Karpas-422 (cell line): ENCODE results near the gene HAPLN3. TPM values are rescaled to one million over a fixed set of nuclear protein-coding genes. Genes with fewer than 3 reads are reported as not detected.

Experiments used
- DNase-seq: peaks from one replicate; pipeline ENCODE4 v3.0.0-alpha.2; 2015
- H2AFZ ChIP-seq: fragments of 200-600 bp; sonication (generic); 2 replicates; pipeline ENCODE4 v1.6.1; 2014; ENCODE audit warnings: antibody characterized with exemption, low read length, mixed read lengths
- H3K27ac ChIP-seq: fragments of 200-600 bp; sonication (generic); 2 replicates; pipeline ENCODE4 v1.5.1; 2014; ENCODE audit warnings: mild to moderate bottlenecking, low read length, moderate library complexity
- H3K27me3 ChIP-seq: fragments of 200-600 bp; sonication (generic); 2 replicates; pipeline ENCODE4 v1.6.1; 2014; ENCODE audit warnings: low read length, mixed read lengths
- H3K36me3 ChIP-seq: fragments of 200-600 bp; sonication (generic); 2 replicates; pipeline ENCODE4 v1.6.1; 2014; ENCODE audit warnings: low read length, mixed read lengths; ENCODE audit not compliant: insufficient read depth
- H3K4me1 ChIP-seq: fragments of 200-600 bp; sonication (generic); 2 replicates; pipeline ENCODE4 v1.6.1; 2014; ENCODE audit warnings: mild to moderate bottlenecking, low read length, mixed read lengths
- H3K4me2 ChIP-seq: fragments of 200-600 bp; sonication (generic); 2 replicates; pipeline ENCODE4 v1.6.1; 2014; ENCODE audit warnings: low read length, low read depth, mild to moderate bottlenecking; ENCODE audit not compliant: poor library complexity, severe bottlenecking
- H3K4me3 ChIP-seq: fragments of 200-600 bp; sonication (generic); 2 replicates; pipeline ENCODE4 v1.5.1; 2014; ENCODE audit warnings: mild to moderate bottlenecking, antibody characterized with exemption, low read length, mixed read lengths
- H3K79me2 ChIP-seq: fragments of 200-600 bp; sonication (generic); 2 replicates; pipeline ENCODE4 v1.6.1; 2014; ENCODE audit warnings: mild to moderate bottlenecking, low read length, mixed read lengths
- H3K9ac ChIP-seq: fragments of 200-600 bp; sonication (generic); 2 replicates; pipeline ENCODE4 v1.6.0; 2014; ENCODE audit warnings: low read length
- H3K9me2 ChIP-seq: fragments of 200-600 bp; sonication (generic), shearing (Covaris generic); replicated peaks from 2 replicates; pipeline ENCODE4 v1.6.0; 2014; ENCODE audit warnings: mild to moderate bottlenecking, low read length, moderate library complexity; ENCODE audit not compliant: insufficient read depth
- H3K9me3 ChIP-seq: fragments of 300-700, 200-600 bp; sonication (generic); 2 replicates; pipeline ENCODE4 v1.6.1; 2014; ENCODE audit warnings: low read length, mixed read lengths
- H4K20me1 ChIP-seq: fragments of 200-600 bp; sonication (generic); 2 replicates; pipeline ENCODE4 v1.6.1; 2014; ENCODE audit warnings: mild to moderate bottlenecking, antibody characterized with exemption, low read length, low read depth; ENCODE audit not compliant: insufficient read depth
- total RNA-seq: library from RNA; depleted of rRNA; stranded (reverse); fragments of >200 nt; shearing (Covaris generic); gene quantifications from 2 replicates; pipeline ENCODE4 v1.2.3, GENCODE V29; 2014; ENCODE audit warnings: low replicate concordance

HAPLN3 gene
- total RNA-seq, 1 experiment from 2014 or later, result not detected

GRCh38 chr15:88859550-88859949 is 35.8 kb downstream of the HAPLN3 start:
- H3K4me2 ChIP-seq, result no peak overlapping the region
- no peak overlapping the region for H3K4me3 ChIP-seq
- H3K27ac ChIP-seq, result no peak overlapping the region
- no peaks in the 10 kb centered on the region for H3K4me1 ChIP-seq
- no peak for DNase-seq
- no peaks in the 10 kb centered on the region for H3K36me3 ChIP-seq
- H3K9me3 ChIP-seq, result no peaks in the 10 kb centered on the region
- H3K79me2 ChIP-seq, result no peaks in the 10 kb centered on the region
- no peaks in the 10 kb centered on the region; the same call in 1 of the 2 replicates for H3K9me2 ChIP-seq
- no peaks in the 10 kb centered on the region for H4K20me1 ChIP-seq
- no peak overlapping the region for H2AFZ ChIP-seq
- H3K9ac ChIP-seq, result no peak overlapping the region
- H3K27me3 ChIP-seq, result no peaks in the 10 kb centered on the region

- no peak overlapping the region for H3K9ac ChIP-seq
- H3K27me3 ChIP-seq, result no peaks in the 10 kb centered on the region
- no peaks in the 10 kb centered on the region; the same call in 1 of the 2 replicates for H3K9me2 ChIP-seq
- H3K36me3 ChIP-seq, result no peaks in the 10 kb centered on the region
- no peaks in the 10 kb centered on the region for H3K4me1 ChIP-seq
- no peak overlapping the region for H2AFZ ChIP-seq
- no peak overlapping the region for H3K4me2 ChIP-seq
- no peak for DNase-seq
- no peak overlapping the region for H3K27ac ChIP-seq
- H4K20me1 ChIP-seq, result no peaks in the 10 kb centered on the region
- no peaks in the 10 kb centered on the region for H3K79me2 ChIP-seq
- H3K4me3 ChIP-seq, result no peak overlapping the region
- no peaks in the 10 kb centered on the region for H3K9me3 ChIP-seq
Measured at GRCh38 chr15:88858934-88859333, 36.4 kb downstream of the HAPLN3 start.

- Histone ChIP-seq H2AFZ (no peak overlapping the region), H3K36me3 (no peaks in the 10 kb centered on the region), H3K79me2 (no peaks in the 10 kb centered on the region), H3K9me2 (no peaks in the 10 kb centered on the region; the same call in 1 of the 2 replicates), H3K4me3 (no peak overlapping the region), H3K27me3 (no peaks in the 10 kb centered on the region), H3K4me1 (no peaks in the 10 kb centered on the region), H3K4me2 (no peak overlapping the region), H3K9ac (no peak overlapping the region), H4K20me1 (no peaks in the 10 kb centered on the region), H3K27ac (no peak overlapping the region), H3K9me3 (no peaks in the 10 kb centered on the region)
- DNase-seq, result no peak
Measured at GRCh38 chr15:88852476-88852875, 42.9 kb downstream of the HAPLN3 start.

GRCh38 chr15:88849376-88850072 is 45.8 kb downstream of the HAPLN3 start:
- H3K4me2 ChIP-seq, result no peak overlapping the region
- no peak for DNase-seq
- no peak overlapping the region for H3K27ac ChIP-seq
- no peaks in the 10 kb centered on the region for H3K36me3 ChIP-seq
- no peaks in the 10 kb centered on the region for H3K4me1 ChIP-seq
- no peaks in the 10 kb centered on the region for H3K9me2 ChIP-seq
- H3K9me3 ChIP-seq, result no peaks in the 10 kb centered on the region
- no peaks in the 10 kb centered on the region for H3K79me2 ChIP-seq
- no peak overlapping the region for H3K9ac ChIP-seq
- no peaks in the 10 kb centered on the region for H4K20me1 ChIP-seq
- no peak overlapping the region for H2AFZ ChIP-seq
- no peaks in the 10 kb centered on the region for H3K27me3 ChIP-seq
- H3K4me3 ChIP-seq, result no peak overlapping the region

- H3K36me3 ChIP-seq, result no peaks in the 10 kb centered on the region
- H3K9ac ChIP-seq, result no peak overlapping the region
- no peak overlapping the region for H3K4me3 ChIP-seq
- no peak overlapping the region for H3K4me2 ChIP-seq
- no peaks in the 10 kb centered on the region for H3K79me2 ChIP-seq
- no peaks in the 10 kb centered on the region for H3K9me2 ChIP-seq
- H3K4me1 ChIP-seq, result no peaks in the 10 kb centered on the region
- no peaks in the 10 kb centered on the region for H4K20me1 ChIP-seq
- DNase-seq, result no peak
- no peak overlapping the region for H2AFZ ChIP-seq
- H3K27ac ChIP-seq, result no peak overlapping the region
- no peaks in the 10 kb centered on the region for H3K9me3 ChIP-seq
- H3K27me3 ChIP-seq, result no peaks in the 10 kb centered on the region
Measured at GRCh38 chr15:88848203-88848602, 47.1 kb downstream of the HAPLN3 start.

GRCh38 chr15:88847144-88847543 is 48.2 kb downstream of the HAPLN3 start:
- no peaks in the 10 kb centered on the region for H3K79me2 ChIP-seq
- H3K4me1 ChIP-seq, result no peaks in the 10 kb centered on the region
- DNase-seq, result no peak
- no peaks in the 10 kb centered on the region for H3K27me3 ChIP-seq
- no peak overlapping the region for H3K27ac ChIP-seq
- no peak overlapping the region for H3K9ac ChIP-seq
- H4K20me1 ChIP-seq, result no peaks in the 10 kb centered on the region
- no peak overlapping the region for H3K4me3 ChIP-seq
- no peaks in the 10 kb centered on the region for H3K36me3 ChIP-seq
- no peaks in the 10 kb centered on the region for H3K9me3 ChIP-seq
- H3K4me2 ChIP-seq, result no peak overlapping the region
- no peaks in the 10 kb centered on the region for H3K9me2 ChIP-seq
- no peak overlapping the region for H2AFZ ChIP-seq

- no peak overlapping the region for H2AFZ ChIP-seq
- no peaks in the 10 kb centered on the region for H3K36me3 ChIP-seq
- H3K4me2 ChIP-seq, result no peak overlapping the region
- no peaks in the 10 kb centered on the region for H3K79me2 ChIP-seq
- no peaks in the 10 kb centered on the region for H3K9me2 ChIP-seq
- no peak overlapping the region for H3K27ac ChIP-seq
- no peak overlapping the region for H3K9ac ChIP-seq
- H4K20me1 ChIP-seq, result no peaks in the 10 kb centered on the region
- no peak overlapping the region for H3K4me3 ChIP-seq
- no peaks in the 10 kb centered on the region for H3K9me3 ChIP-seq
- no peaks in the 10 kb centered on the region for H3K4me1 ChIP-seq
- no peak for DNase-seq
- no peaks in the 10 kb centered on the region for H3K27me3 ChIP-seq
Measured at GRCh38 chr15:88845616-88846015, 49.7 kb downstream of the HAPLN3 start.

GRCh38 chr15:88844749-88845386 is 50.5 kb downstream of the HAPLN3 start:
- H3K4me3 ChIP-seq, result no peak overlapping the region
- H3K9me2 ChIP-seq, result no peaks in the 10 kb centered on the region
- no peaks in the 10 kb centered on the region for H3K27me3 ChIP-seq
- no peak overlapping the region for H3K27ac ChIP-seq
- no peaks in the 10 kb centered on the region for H3K4me1 ChIP-seq
- H3K9me3 ChIP-seq, result no peaks in the 10 kb centered on the region
- no peak overlapping the region for H3K4me2 ChIP-seq
- H4K20me1 ChIP-seq, result no peaks in the 10 kb centered on the region
- H2AFZ ChIP-seq, result no peak overlapping the region
- no peaks in the 10 kb centered on the region for H3K36me3 ChIP-seq
- no peak overlapping the region for H3K9ac ChIP-seq
- H3K79me2 ChIP-seq, result no peaks in the 10 kb centered on the region
- no peak for DNase-seq
